Activated CD4-positive, CD25-positive, alpha-beta regulatory T cell treated with anti-CD3 and anti-CD28 coated beads, Interleukin-2, amount 50 U/mL, for 24 hours (primary cell): ENCODE data around the gene NKD1.

ENCODE experiments used
- ATAC-seq, 2 donors: fragments of 150-1000 bp; cut with Tn5 transposase; one replicate each; pipeline ENCODE4 v1.10.0; 2021; ENCODE audit warnings: mild to moderate bottlenecking in 1 of 2, moderate library complexity in 1 of 2

Gene NKD1

GRCh38 chr16:50601341-50601740, 53.1 kb downstream of the NKD1 start:
- no peak for ATAC-seq

- ATAC-seq, result no peak
Measured at GRCh38 chr16:50602126-50602525, 53.9 kb downstream of the NKD1 start.

- peak in 1 of 2 donors; percentile 56 for ATAC-seq
Measured at GRCh38 chr16:50602531-50603205, 54.5 kb downstream of the NKD1 start.

GRCh38 chr16:50603206-50604064, 55.2 kb downstream of the NKD1 start:
- ATAC-seq, result no peak

- no peak for ATAC-seq
Measured at GRCh38 chr16:50604065-50604418, 55.8 kb downstream of the NKD1 start.

GRCh38 chr16:50604610-50605009, 56.4 kb downstream of the NKD1 start:
- no peak for ATAC-seq

- no peak for ATAC-seq
Measured at GRCh38 chr16:50605733-50606430, 57.7 kb downstream of the NKD1 start.

- ATAC-seq, result no peak
Measured at GRCh38 chr16:50606431-50607050, 58.3 kb downstream of the NKD1 start.

GRCh38 chr16:50607051-50607431, 58.8 kb downstream of the NKD1 start:
- no peak for ATAC-seq

GRCh38 chr16:50607447-50607846, 59.3 kb downstream of the NKD1 start:
- ATAC-seq, result no peak

- ATAC-seq, result no peak
Measured at GRCh38 chr16:50607970-50608557, 59.9 kb downstream of the NKD1 start.

- no peak for ATAC-seq
Measured at GRCh38 chr16:50609049-50609448, 60.9 kb downstream of the NKD1 start.

GRCh38 chr16:50609471-50609870, 61.3 kb downstream of the NKD1 start:
- ATAC-seq, result no peak

GRCh38 chr16:50610331-50611262, 62.4 kb downstream of the NKD1 start:
- ATAC-seq, result no peak

- ATAC-seq, result no peak
Measured at GRCh38 chr16:50611332-50611934, 63.2 kb downstream of the NKD1 start.

GRCh38 chr16:50611995-50612848, 64.0 kb downstream of the NKD1 start:
- no peak for ATAC-seq

- no peak for ATAC-seq
Measured at GRCh38 chr16:50612849-50613198, 64.6 kb downstream of the NKD1 start.

GRCh38 chr16:50613281-50613963, 65.2 kb downstream of the NKD1 start:
- ATAC-seq, result no peak

GRCh38 chr16:50613964-50614474, 65.8 kb downstream of the NKD1 start:
- ATAC-seq, result no peak
